OCI-LY7 (cell line): ENCODE measurements around the gene GRPR. TPM values are rescaled to one million over a fixed set of nuclear protein-coding genes. Genes with fewer than 3 reads are reported as not detected.

Experiments used
- BruUV-seq: library from RNA; stranded (reverse); fragments of 400-500 nt; replicated peaks from 2 replicates; lab custom pipeline; 2021; lab: Mats Ljungman, UMichigan
- CTCF ChIA-PET: fragments of 300-600 bp; sonication (Branson Sonifier 250); formaldehyde crosslinking; loops from one replicate; lab custom pipeline; 2022; ENCODE audit warnings: antibody characterized with exemption; ENCODE audit not compliant: unreplicated experiment; lab: Charles Lee
- POLR2A ChIA-PET: fragments of 300-600 bp; sonication (Branson Sonifier 250); formaldehyde crosslinking; loops from one replicate; lab custom pipeline; 2022; ENCODE audit warnings: antibody characterized with exemption; lab: Charles Lee
- DNase-seq: peaks from one replicate; pipeline ENCODE4 v3.0.0-alpha.2; 2015; ENCODE audit warnings: low spot score
- H2AFZ ChIP-seq: fragments of 200-600 bp; sonication (generic), shearing (Covaris generic); 2 replicates; pipeline ENCODE4 v1.6.1; 2014; ENCODE audit warnings: mild to moderate bottlenecking, antibody characterized with exemption, low read length, moderate library complexity
- H3K27ac ChIP-seq: fragments of 200-600 bp; sonication (generic); 2 replicates; pipeline ENCODE4 v1.5.1; 2014; ENCODE audit warnings: mixed run types, low read depth, mild to moderate bottlenecking, moderate library complexity, low read length, inconsistent platforms; ENCODE audit not compliant: poor library complexity, severe bottlenecking
- H3K36me3 ChIP-seq: fragments of 200-600 bp; sonication (generic); 2 replicates; pipeline ENCODE4 v1.6.1; 2014; ENCODE audit warnings: mild to moderate bottlenecking, antibody characterized with exemption, low read length, moderate library complexity, mixed read lengths; ENCODE audit not compliant: insufficient read depth
- H3K4me1 ChIP-seq: fragments of 200-600 bp; sonication (generic); 2 replicates; pipeline ENCODE4 v1.5.1; 2014; ENCODE audit warnings: mild to moderate bottlenecking, low read length; ENCODE audit not compliant: insufficient read depth, poor library complexity, severe bottlenecking
- H3K4me2 ChIP-seq: fragments of 200-600 bp; sonication (generic); 2 replicates; pipeline ENCODE4 v1.6.1; 2014; ENCODE audit warnings: mild to moderate bottlenecking, low read length
- H3K4me3 ChIP-seq: fragments of 200-600 bp; sonication (generic); 2 replicates; pipeline ENCODE4 v1.5.1; 2014; ENCODE audit warnings: mild to moderate bottlenecking, low read depth, low read length; ENCODE audit not compliant: poor library complexity, severe bottlenecking
- H3K79me2 ChIP-seq: fragments of 200-600 bp; sonication (generic); 2 replicates; pipeline ENCODE4 v1.6.1; 2016; ENCODE audit warnings: low read depth, mild to moderate bottlenecking, low read length, moderate library complexity, mixed read lengths; ENCODE audit not compliant: insufficient read depth
- H3K9me2 ChIP-seq: fragments of 200-600 bp; sonication (generic); 2 replicates; pipeline ENCODE4 v1.6.1; 2016; ENCODE audit warnings: mild to moderate bottlenecking, low read length, mixed read lengths; ENCODE audit not compliant: insufficient read depth
- H3K9me3 ChIP-seq: fragments of 200-600 bp; sonication (generic); 2 replicates; pipeline ENCODE4 v1.6.1; 2014; ENCODE audit warnings: mild to moderate bottlenecking, mixed run types, low read length, mixed read lengths
- H4K20me1 ChIP-seq: fragments of 200-600 bp; sonication (generic); 2 replicates; pipeline ENCODE4 v1.6.1; 2014; ENCODE audit warnings: mild to moderate bottlenecking, antibody characterized with exemption, low read length, moderate library complexity, mixed read lengths; ENCODE audit not compliant: insufficient read depth
- CTCF ChIP-seq: fragments of 200-600 bp; sonication (generic); conservative IDR thresholded peaks from 2 replicates; pipeline ENCODE4 v1.5.1; 2014; ENCODE audit warnings: mild to moderate bottlenecking, antibody characterized with exemption, low read length, moderate library complexity, mixed read lengths
- EZH2phosphoT487 ChIP-seq: fragments of 200-600 bp; sonication (generic); IDR thresholded peaks from 2 replicates; pipeline ENCODE4 v1.6.1; 2018; ENCODE audit warnings: low read depth, borderline replicate concordance, mild to moderate bottlenecking, mixed run types, antibody characterized with exemption, low read length, moderate library complexity, mixed read lengths
- intact Hi-C: fragments of 100-400 bp; cut with micrococcal nuclease; formaldehyde crosslinking; loops from one replicate; pipeline ENCODE4 v1.10.0; 2022; ENCODE audit not compliant: unreplicated experiment
- total RNA-seq, 2 experiments: library from RNA; depleted of rRNA in 1 of 2; stranded (reverse); fragments of >200 nt in 1 of 2; shearing (Covaris generic) in 1 of 2; gene quantifications; 2 replicates each; pipeline ENCODE4 v1.2.3, GENCODE V29; 2014 to 2022

GRPR gene
- total RNA-seq, 2 experiments from 2014 or later: 0.47 TPM; not detected in 1

GRCh38 chrX:16082470-16083085 lies 40.8 kb upstream of the GRPR start:
- H3K27ac ChIP-seq: no peak overlapping the region
- H3K9me3 ChIP-seq: no peaks in the 10 kb centered on the region
- intact Hi-C loops: no loop called here
- no peaks in the 10 kb centered on the region for H3K79me2 ChIP-seq
- no peak overlapping the region for H2AFZ ChIP-seq
- H3K4me2 ChIP-seq: no peak overlapping the region
- no peaks in the 10 kb centered on the region for H4K20me1 ChIP-seq
- CTCF ChIA-PET: no interaction called here
- H3K4me1 ChIP-seq: no peaks in the 10 kb centered on the region
- no peaks in the 10 kb centered on the region for H3K9me2 ChIP-seq
- DNase-seq: no peak
- H3K4me3 ChIP-seq: no peak overlapping the region
- no TSS peak for BruUV-seq
- H3K36me3 ChIP-seq: no peaks in the 10 kb centered on the region
- POLR2A ChIA-PET: interaction anchor here (0.8 kb wide), 1 partner anchor 30 kb away, joined by 3 read pairs; no protein-coding TSS in a partner anchor
- TF ChIP-seq EZH2phosphoT487 (no peak), CTCF (no peak)

- Histone ChIP-seq H3K79me2 (no peaks in the 10 kb centered on the region), H3K36me3 (no peaks in the 10 kb centered on the region), H3K9me3 (no peaks in the 10 kb centered on the region), H3K4me2 (no peak overlapping the region), H3K4me1 (no peaks in the 10 kb centered on the region), H2AFZ (no peak overlapping the region), H3K4me3 (no peak overlapping the region), H4K20me1 (no peaks in the 10 kb centered on the region), H3K27ac (no peak overlapping the region), H3K9me2 (no peaks in the 10 kb centered on the region)
- intact Hi-C loops: no loop called here
- CTCF ChIA-PET: no interaction called here
- TF ChIP-seq EZH2phosphoT487 (no peak), CTCF (no peak)
- no TSS peak for BruUV-seq
- POLR2A ChIA-PET: interaction anchor here (1.2 kb wide), 1 partner anchor 9 kb away, joined by 4 read pairs; no protein-coding TSS in a partner anchor
- no peak for DNase-seq
Measured at GRCh38 chrX:16087076-16087475, 36.3 kb upstream of the GRPR start.

- Histone ChIP-seq H4K20me1 (no peaks in the 10 kb centered on the region), H2AFZ (no peak overlapping the region), H3K9me2 (no peaks in the 10 kb centered on the region), H3K4me1 (no peaks in the 10 kb centered on the region), H3K9me3 (no peaks in the 10 kb centered on the region), H3K4me3 (no peak overlapping the region), H3K79me2 (no peaks in the 10 kb centered on the region), H3K27ac (no peak overlapping the region), H3K4me2 (no peak overlapping the region), H3K36me3 (no peaks in the 10 kb centered on the region)
- no TSS peak for BruUV-seq
- ChIA-PET CTCF (no interaction called here), POLR2A (interaction anchor here (0.6 kb wide), 1 partner anchor 73 kb away, joined by 3 read pairs; no protein-coding TSS in a partner anchor)
- TF ChIP-seq EZH2phosphoT487 (no peak), CTCF (no peak)
- no peak for DNase-seq
- intact Hi-C loops: no loop called here
Measured at GRCh38 chrX:16089086-16089485, 34.3 kb upstream of the GRPR start.
